ENCODE measurements around the gene COL26A1.
"Not testable (repeated sequence)": the region's sequence is repeated elsewhere in the genome, so short reads cannot be mapped to it uniquely, and the experiment has no call there.

Gene COL26A1

DNA sequence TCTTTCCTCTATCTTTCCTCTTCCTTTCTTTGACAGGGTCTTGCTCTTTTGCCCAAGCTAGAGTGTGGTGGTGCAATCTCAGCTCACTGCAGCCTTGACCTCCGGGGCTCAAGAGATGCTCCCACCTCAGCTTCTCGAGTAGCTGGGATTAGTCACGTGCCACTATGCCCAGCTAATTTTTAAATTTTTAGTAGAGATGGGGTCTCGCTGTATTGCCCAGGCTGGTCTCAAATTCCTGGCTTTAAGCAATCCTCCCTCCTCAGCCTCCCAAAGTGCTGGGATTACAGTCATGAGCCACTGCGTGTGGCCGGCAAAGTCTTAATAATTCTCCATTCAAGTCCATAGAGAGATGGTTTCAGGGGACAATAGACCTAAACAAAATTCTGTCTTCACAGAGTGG is 40.2 kb downstream of the COL26A1 start:
- DNase-seq = no peak

GRCh38 chr7:101405474-101406067 is 42.9 kb downstream of the COL26A1 start:
- no peak for DNase-seq

DNA sequence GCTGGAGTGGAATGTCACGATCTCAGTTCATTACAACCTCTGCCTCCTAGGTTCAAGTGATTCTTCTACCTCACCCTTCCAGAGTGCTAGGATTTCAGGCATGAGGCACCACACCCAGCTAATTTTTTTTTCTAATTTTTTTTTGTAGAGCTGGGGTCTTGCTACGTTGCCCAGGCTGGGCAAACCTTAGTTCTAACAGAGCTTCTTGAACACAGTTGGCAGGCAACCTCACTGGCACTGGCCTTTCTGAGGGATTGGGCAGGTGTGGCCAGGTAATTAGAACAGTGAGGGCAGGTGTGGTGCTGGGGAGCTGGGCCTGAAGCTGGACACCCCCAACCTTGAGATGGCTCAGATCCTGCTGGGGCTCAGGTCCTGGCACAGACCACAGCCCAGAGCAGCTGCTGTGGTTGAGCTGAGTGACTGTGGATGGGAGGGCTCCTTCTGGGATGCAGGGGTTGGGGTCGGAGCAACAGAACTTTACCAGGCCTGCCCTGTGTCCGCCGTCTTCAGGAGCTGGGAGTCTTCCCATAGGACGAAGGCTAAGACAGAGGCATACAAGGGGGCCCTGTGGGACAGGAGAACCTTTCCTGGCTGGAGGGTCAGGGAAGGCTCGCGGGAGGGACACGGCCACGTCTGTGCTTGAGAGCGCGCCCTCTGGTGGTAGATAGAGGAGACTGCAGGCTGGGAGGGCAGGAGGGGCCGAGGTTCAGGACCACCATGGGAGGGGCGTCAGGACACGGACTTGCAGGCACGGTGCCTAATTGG is 48.2 kb downstream of the COL26A1 start:
- peak in 1 of 2 experiments; percentile 18 for DNase-seq

DNA sequence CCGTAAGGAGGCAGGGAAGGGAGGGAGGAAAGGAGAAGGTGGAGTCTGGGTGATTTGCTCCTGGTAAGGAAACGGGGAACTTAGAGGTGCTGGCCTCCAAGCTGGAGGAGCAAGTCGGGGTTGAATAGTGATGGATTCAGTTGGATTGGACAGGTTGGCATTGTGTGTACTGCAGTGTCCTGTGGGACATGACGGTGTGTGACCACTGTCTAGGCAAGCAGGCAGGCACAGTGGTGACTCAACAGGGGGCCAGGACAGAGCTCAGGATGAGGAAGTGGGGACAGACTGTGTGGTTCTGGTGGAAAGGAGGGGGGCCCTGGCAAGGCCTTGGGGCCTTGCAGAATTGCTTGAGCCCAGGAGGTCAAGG is 48.8 kb downstream of the COL26A1 start:
- no peak for DNase-seq

DNA sequence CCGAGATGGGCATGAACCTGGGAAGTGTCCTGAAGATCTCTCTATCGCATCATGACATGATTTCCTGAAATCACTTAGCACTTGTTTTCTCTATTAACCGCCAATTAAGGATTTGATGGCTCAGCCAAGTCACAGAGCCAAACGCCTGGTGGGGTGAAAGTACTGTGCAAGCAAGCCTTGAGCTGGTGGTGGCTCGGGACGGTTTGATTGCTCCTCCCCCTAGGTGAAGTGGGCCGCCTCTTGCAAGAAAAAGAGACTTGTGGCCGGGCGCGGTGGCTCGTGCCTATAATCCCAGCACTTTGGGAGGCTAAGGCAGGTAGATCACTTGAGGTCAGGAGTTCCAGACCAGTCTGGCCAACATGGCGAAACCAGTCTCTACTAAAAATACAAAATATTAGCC is 50.3 kb downstream of the COL26A1 start:
- no peak for DNase-seq

DNA sequence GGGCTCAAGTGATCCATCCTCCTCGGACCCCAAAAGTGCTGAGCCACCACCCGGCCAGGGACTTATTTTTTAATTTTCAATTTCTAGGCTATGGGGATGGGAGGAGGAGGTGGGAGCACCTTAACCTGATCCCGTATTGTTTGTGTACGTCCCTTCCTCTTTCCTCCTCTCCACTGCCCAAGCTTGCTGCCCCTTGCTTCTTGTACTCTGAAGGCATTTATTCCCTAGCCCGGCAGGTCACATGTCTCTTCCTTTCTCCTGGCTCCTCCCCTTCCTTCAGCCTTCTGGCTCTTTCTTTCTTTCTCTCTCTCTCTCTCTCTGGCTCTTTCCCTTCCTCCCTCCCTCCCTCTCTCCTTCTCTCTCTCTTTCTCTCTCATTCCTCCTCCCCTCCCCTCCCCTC is 56.0 kb downstream of the COL26A1 start:
- DNase-seq = no peak

DNA sequence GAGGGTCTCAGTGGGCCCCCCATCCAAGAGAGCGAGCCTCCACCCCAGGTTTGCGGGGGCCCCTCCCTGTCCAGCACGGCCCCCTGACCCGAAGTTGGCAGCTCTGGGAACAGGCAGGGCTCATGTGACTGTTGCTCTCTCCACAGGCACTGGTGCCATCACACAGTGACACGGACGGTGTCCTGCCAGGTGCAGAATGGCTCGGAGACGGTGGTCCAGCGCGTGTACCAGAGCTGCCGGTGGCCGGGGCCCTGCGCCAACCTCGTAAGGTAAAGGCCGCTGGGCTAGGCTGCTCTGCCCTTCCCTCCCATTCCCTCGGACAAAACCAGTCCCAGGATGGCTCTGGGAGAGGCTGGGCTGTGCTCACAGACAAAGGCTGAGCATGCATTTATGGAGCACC is 57.2 kb downstream of the COL26A1 start:
- DNase-seq = no peak

DNA sequence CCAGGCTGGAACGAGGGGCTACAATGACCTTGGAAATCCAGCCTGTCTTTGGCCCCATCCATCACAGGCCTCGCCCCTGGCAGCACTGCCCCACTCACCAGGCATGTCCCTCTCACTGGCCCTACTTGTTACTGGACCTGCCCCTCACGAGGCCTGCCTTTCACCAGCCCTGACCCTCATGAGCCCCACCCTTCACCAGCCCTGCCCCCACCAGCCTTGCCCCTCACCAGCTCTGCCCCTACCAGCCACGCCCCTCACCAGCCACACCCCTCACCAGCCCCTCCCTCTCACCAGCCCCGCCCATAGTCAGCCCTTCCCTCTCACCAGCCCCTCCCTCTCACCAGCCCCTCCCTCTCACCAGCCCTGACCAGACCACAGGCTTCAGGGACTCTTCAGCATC is 57.8 kb downstream of the COL26A1 start:
- DNase-seq = peak in 1 of 2 experiments; percentile 10

DNA sequence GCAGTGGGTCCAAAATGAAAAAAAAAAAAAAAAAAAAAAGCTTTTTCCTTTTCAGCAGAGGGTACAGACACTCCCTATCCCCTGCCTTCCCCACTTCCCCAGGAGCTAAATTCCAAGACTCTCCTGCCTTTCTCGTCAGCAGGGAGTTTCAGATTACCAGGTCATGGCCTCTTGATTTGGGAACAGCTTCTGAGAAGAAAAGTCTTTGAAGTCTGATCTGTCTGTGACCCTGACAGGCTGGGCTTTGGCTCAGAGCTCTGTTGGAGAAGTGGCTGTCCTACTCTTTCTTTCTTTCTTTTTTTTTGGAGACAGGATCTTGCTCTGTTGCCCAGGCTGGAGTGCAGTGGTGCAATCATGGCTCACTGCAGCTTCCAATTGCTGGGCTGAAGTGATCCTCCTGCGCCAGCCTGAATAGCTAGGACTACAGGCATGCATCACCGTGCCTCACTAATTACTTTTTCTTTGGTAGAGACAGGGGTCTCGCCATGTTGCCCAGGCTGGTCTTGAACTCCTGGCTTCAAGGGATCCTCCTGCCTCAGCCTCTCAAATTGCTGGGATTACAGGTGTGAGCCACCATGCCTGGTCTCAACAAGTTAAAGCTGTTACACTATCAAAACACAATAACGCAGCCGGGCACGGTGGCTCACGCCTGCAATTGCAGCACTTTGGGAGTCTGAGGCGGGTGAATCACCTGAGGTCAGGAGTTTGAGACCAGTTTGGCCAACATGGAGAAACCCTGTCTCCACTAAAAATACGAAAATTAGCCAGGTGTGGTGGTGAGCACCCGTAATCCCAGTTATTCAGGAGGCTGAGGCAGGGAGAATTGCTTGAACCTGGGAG is 59.9 kb downstream of the COL26A1 start:
- no peak for DNase-seq

DNA sequence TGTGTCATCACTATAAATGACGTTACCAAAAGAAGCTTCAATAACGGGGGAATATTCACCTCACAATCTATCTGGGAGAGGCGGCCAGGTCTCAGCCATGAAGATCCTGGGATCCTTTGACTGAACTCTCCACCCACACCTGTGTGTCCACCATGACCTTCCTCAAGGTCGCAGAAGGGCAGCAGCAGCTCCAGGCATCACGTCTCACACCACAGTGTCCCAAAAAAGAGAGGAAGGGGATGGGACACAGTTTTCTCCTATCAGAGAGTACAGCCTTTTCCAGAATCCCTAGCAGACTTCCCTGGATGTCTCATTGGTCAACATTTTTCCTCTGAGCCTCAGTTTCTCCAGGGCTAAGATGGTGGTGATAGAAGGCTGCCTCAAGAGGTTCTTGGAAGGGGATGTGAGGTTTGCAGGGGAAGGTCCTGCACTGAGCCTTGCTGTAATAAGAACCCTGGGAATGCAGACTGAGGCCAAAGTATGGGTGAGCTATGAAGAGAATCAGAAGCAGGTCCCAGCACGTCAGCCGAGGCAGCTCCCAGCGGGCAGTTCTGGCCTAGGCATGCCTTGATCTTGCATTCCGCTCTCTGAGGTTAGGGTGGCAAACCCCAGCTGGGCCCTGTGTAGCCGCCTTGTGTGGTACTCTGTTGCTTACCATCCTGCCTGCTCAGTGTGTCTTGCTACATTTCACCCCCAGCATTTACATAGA is 63.8 kb downstream of the COL26A1 start:
- no peak for DNase-seq

- DNase-seq = no peak
These were observed 65.6 kb downstream of the COL26A1 start for GRCh38 chr7:101428093-101428866.

GRCh38 chr7:101432316-101432715 is 69.6 kb downstream of the COL26A1 start:
- no peak for DNase-seq

- DNase-seq = no peak
These were observed 71.0 kb downstream of the COL26A1 start for GRCh38 chr7:101433688-101434087.

DNA sequence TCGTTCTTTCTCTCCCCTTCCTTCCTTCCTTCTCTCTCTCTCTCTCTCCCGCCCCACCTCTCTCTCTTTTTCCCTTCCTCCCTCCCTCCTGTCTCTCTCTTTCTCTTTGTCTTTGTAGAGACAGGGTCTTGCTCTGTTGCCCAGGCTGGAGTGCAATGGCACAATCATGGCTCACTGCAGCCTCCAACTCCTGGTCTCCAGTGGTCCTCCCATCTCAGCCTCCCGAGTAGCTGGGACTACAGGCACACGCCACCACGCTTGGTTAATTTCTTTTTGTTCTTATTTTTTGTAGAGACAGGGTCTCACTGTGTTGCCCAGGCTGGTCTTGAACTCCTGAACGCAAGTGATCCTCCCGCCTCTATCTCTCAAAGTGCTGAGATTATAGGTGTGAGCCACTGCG is 71.5 kb downstream of the COL26A1 start:
- DNase-seq = not testable (repeated sequence)

DNA sequence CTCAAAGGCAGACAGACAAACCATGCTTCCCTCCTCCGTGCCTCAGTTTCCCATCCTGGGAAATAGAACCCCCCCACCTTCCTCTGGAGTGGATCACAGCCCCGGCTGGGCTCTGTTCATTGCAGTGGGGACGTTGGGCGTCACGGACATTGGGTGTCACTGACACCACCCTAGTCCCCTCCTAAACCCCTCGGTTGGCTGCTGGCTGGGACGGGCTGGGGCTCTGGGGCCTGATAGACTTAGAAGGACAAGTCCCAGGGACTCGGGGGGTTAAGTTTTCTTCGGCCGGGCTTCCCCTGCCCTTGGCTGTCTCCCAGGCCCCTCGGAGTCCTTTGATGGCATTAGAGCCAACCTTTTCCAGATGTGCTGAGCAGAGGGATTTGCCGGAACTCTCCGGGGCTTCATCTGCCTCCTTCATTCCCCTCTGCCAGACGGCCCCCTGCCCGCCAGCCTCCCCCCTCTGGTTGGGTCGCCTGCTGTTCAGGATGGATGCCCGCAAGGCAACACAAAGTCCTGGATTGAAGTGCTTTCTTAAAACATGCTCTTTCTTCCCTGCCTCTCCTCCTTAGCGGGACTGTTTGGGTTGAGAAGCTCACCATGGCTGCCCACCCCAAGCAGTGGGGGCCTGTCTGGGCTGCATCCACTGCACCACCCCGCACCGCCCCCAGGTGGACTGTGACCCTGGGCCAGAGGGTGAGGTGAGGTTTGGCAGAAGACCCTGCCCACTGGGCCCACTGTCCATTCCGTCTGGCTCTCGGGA is 73.0 kb downstream of the COL26A1 start:
- DNase-seq = no peak

DNA sequence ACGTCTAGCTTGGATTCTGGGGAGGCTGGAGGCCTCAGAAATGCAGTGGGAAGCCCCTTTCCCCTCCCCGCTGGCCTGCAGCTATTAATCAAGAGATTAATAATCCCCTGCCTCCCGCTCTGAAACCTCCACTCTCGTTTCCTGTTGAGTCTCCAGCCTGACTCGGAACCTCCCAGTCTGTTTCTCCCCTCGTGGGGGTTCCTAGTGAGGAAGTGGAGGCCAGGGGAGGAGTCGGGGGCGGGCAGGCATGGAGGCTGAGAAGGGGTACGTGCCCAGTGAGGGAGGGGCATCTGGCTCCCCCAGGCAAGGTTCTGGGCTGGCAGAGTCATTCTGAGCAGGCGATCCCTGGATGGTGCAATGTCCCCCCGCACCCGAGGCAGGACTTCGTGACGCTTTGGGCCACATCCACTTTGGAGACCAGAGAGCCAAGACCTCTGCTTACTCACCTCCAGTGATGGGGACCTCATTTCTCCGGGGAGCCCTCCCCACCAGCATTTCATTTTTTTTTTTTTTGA is 73.6 kb downstream of the COL26A1 start:
- DNase-seq = no peak

GRCh38 chr7:101436857-101437576 is 74.3 kb downstream of the COL26A1 start:
- peak in 1 of 2 experiments; percentile 6 for DNase-seq

DNA sequence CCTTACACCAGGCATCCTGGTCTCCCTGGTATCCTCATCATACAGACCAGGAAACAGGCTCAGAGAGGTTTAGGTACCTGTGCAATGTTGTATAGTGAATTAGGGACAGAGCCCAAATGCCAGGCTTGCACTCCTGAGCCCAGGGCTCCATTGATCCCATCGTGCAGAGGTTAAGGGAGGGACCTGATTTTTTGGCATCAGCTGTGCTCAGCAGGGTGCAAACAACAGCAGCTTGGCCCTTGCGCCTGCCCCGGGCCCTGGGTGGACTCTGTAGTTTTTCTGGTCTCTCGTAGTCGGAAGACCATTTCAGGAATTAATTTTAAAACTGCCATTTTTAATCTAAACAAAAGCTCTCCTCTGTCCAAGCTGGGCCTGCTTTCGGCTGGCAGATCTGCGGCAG is 79.2 kb downstream of the COL26A1 start:
- DNase-seq = no peak

DNA sequence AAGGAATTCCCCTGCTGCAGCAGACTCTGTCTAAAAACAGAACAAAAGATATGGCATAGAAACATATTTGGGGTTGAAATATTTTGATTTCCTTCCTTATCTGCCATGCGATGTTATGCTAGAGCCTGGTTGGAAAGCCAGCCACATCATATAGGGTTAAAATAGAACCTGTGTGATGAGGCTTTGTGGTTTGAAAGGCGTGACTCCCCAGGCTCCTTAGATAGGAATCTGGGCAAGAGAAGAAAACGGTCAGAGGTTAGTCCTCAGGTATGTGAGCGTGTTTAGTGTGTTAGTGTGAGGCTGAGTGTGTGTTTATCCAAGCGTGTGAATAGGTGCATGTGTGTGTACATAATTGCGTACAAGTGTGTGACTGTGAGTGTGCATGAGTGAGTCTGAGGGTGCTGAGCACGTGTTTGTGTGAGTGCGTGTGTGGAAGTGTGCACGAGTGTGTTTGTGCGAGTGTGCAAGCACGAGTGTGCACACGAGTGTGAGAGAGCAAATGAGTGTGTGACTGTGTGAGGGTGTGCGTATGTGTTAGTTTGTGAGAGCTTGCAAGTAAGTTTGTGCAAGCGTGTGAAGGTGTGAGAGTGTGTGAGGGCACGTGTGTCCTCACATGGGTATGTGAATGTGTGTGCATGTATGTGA is 79.9 kb downstream of the COL26A1 start:
- DNase-seq = no peak

DNA sequence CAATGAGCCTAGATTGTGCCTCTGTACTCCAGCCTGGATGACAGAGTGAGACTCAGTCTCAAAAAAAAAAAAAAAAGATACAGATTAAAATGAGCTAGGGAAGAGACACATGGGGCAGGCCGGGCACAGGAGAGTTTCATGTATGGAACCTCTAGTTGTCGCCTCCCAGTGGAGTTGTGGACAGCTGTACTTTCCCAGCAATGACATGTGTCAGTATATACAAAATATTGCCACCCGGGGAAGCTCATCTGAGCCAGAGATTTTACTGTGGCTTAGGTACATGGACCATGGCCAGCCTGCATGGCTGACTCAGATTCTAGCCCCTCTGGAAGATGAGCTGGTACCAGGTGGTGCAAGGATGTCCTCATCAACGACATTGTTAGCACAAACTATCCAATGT is 87.4 kb downstream of the COL26A1 start:
- DNase-seq = no peak

All from SW 1271 (cell line).